HepG2 (cell line): ENCODE data around the gene CFAP45.
"Not testable (repeated sequence)": the region's sequence is repeated elsewhere in the genome, so short reads cannot be mapped to it uniquely, and the experiment has no call there.

Experiments
- CTCF ChIP-seq: sonication (generic); formaldehyde crosslinking; IDR thresholded peaks from 2 replicates; pipeline ENCODE4 v1.5.0; 2020; ENCODE audit warnings: mild to moderate bottlenecking, missing genetic modification reagents, moderate library complexity
- GZF1 ChIP-seq: sonication (generic); formaldehyde crosslinking; IDR thresholded peaks from 2 replicates; pipeline ENCODE4 v1.5.1; 2020; ENCODE audit warnings: mild to moderate bottlenecking, missing genetic modification reagents
- PTBP1 ChIP-seq: fragments of 200-400 bp; formaldehyde crosslinking; IDR thresholded peaks from 2 replicates; pipeline ENCODE4 v1.6.1; 2018; ENCODE audit warnings: low read length, low read depth; ENCODE audit not compliant: poor library complexity, severe bottlenecking
- ZNF740 ChIP-seq: sonication (generic); formaldehyde crosslinking; IDR thresholded peaks from 2 replicates; pipeline ENCODE4 v1.4.0; 2020; ENCODE audit warnings: missing genetic modification reagents

- not testable (repeated sequence) for TF ChIP-seq GZF1 (CRISPR knock-in tag); PTBP1; CTCF (CRISPR knock-in tag); ZNF740
Observed at GRCh38 chr1:159904036-159904435, 4.1 kb upstream of the CFAP45 start.
